GM19455 (cell line): ENCODE data around the gene RGS9.

Experiments
- ATAC-seq: cut with Tn5 transposase; IDR thresholded peaks from one replicate; pipeline ENCODE4 v1.9.1; 2021; ENCODE audit not compliant: unreplicated experiment

RGS9 gene

GRCh38 chr17:65249774-65250173 is 112.6 kb downstream of the RGS9 start:
- ATAC-seq: no peak

GRCh38 chr17:65254166-65254565 is 117.0 kb downstream of the RGS9 start:
- ATAC-seq: no peak

- no peak for ATAC-seq
Observed at GRCh38 chr17:65259281-65259680, 122.1 kb downstream of the RGS9 start.

GRCh38 chr17:65259696-65260485 is 122.7 kb downstream of the RGS9 start:
- no peak for ATAC-seq

DNA sequence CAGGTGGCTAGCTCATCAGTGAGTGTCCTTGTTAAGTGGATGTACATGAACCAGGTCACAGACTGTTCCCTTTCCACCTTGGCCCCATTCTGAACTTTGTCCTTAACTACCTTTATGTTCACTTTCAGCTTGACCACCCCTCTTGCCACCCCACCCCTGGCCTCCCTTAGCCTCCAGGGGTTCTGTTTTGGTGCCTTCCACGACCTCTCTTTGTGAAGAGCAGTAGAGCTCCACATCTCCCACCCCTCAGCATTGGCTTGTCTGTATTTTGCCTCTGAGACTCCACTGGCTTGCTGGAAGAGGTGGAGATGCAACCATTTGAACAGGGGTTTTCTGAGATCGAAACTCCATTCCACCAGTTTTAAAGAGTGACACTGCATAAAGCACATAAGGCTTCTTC is 123.5 kb downstream of the RGS9 start:
- no peak for ATAC-seq

GRCh38 chr17:65261152-65261551 is 124.0 kb downstream of the RGS9 start:
- no peak for ATAC-seq

DNA sequence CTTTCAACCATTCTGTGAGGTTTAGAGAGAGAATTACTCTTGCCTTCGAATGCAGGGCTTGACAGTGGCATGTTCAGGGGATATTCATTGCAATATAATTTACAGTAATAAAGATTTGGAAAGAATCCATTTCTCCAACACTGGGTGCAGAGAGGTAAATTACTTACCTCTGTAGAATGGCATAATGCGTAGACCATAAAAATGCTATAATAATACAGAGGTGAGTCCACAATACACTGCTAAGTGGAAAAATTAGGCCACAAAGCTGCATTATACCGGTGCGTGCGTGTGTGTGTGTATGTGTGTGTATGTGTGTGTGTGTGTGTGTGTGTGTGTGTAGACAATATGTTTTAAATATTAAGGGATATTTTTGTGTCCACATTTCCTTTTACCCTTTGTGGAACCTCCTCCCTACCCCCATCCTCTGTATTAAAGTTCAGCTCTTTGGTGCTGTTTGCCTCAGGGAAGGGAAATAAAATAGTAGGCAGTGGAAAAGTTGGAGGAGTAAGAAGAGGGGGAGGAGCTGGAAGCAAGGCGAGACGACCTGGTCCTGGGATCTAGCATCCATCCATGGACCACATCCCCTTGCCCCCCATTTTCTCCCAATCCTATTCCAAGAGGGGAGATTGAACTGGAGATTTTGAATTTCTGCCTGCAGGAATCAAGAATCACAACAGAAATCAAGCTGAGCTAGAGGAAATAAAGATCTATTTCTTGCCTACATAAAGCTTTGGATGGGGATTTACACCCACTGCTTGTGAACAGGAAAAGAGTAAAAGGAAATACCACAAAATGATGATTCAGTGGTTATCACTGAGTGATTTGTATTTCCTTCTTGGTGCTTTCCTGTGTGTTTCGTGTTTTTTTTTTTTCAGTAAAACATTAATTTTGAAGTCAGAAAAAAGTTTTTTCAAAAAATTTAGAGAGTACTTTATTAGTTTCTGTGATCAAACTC is 124.8 kb downstream of the RGS9 start:
- ATAC-seq: no peak

GRCh38 chr17:65265276-65265675 is 128.1 kb downstream of the RGS9 start:
- no peak for ATAC-seq

DNA sequence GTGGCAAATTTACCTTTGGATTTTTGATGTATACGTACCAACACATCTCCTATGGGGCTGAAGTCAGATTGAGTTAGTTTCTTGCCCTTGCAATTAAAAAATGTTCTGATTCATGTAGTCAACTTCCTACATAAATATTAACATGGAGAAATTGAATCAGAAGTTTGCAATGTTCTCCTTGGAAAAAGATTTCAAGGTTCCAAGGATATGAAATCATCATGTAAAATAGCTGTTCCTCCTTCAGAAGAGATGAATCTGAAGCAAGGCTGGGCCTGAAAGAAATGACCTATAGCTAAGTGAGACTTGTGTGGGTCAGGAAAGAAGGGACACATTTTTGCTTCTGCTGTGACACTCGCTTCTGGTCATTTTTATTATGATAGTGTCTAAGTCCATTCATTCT is 131.7 kb downstream of the RGS9 start:
- ATAC-seq: no peak

DNA sequence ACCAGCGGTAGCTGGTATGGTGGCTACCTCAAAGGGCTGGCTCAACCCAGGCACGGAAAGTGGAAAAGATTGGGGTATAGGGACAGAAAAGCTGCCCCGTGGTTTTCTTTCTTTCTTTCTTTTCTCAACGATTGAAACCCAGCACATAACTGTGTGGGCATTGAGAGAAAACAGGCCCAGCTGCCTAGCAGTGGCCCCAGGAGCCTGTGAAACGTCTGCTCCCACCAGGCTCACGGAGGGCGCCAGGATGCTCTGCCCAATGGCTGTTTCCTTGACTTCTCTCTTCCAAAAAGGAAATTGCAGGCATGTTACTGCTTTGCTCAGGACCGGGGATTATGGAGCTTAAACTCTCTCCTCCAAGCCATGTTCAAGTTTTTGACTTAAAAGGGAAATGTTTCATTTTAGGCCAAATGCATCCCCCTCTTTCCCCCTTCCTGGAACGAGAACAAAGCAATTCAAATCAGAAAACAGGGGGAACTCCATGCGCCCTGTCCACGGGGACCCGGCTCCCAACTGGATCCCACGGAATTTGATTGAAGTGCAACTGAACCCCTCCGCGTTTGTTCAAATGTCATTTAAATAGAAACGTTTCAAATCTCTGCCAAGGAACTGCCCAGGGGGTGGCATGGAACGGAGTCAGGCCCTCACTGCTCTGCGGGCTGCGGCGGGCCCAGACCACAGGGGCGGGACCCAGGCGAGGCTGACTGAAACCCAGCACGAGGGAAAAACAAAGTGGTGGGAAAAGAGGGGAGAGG is 133.5 kb downstream of the RGS9 start:
- ATAC-seq: no peak

GRCh38 chr17:65271296-65271695 is 134.1 kb downstream of the RGS9 start:
- no peak for ATAC-seq
